HG02852 (cell line): ENCODE data around the gene RNF224.

Experiments
- ATAC-seq: cut with Tn5 transposase; IDR thresholded peaks from one replicate; pipeline ENCODE4 v1.9.1; 2021; ENCODE audit warnings: mild to moderate bottlenecking, moderate library complexity; ENCODE audit not compliant: unreplicated experiment

The RNF224 gene

DNA sequence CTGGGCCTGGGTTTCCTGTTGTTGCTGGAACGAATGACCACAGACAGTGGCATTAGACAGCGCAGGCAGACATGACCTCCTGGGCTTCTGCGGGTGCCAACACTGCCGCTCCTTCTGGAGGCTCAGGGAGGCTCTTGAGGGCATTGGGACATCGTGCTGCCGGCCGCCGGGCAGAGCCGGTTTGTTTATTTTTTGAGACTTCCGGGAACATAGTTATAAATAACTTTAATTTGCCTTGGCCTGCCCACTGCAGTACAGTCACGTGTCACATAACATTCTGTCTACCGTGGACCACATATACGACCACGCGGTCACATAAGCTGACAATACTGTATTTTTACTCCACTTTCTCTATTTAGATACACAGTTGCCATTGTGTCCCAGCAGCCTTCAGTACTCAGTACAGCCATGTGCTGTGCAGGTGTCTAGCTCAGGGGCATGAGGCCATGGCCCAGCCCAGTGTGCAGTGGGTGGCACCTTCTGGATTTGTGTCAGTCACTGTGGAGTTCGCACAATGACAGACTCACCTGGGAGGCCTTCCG lies 42.0 kb downstream of the RNF224 start:
- no peak for ATAC-seq

DNA sequence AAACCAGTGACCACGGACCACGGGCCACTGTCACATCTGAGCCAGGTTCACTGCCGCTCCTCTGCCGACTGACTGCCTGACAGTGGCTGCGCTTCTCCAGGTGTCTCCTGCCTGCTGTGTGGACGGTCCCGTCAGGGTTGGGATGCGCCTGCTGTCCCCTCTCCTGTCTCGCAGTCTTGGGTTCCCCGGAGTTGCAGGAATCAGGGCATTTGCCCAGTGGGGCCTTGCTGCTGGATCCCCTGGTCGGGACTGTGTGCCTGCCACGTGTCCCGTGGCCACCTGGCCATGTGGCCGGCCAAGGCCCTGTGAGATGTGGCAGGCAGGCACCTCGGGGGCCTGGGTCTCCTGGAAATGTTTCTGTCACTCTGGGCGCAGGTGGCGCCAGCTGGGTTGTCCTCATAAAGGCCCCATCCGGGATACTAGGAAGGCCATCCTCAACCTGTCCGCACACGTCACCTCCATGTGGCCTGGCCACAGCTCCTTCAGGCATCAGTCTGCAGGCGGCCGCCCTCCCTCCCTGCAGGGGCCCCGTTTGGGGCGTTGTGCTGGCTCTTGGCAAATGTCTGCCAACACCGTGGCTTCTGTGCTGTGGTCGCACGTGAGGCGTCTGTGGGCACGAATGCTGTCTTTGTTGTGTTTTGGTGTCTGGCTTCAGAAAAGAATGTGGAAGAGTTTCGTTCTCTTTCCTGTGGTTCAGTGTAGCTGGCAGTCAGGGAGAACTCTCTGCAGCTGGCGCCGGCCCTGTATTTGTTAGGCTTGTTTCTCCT lies 43.8 kb downstream of the RNF224 start:
- ATAC-seq = no peak

GRCh38 chr9:137271696-137272076 lies 44.4 kb downstream of the RNF224 start:
- ATAC-seq = no peak

GRCh38 chr9:137272241-137273094 lies 45.2 kb downstream of the RNF224 start:
- ATAC-seq = no peak

GRCh38 chr9:137273095-137273490 lies 45.8 kb downstream of the RNF224 start:
- ATAC-seq = no peak

DNA sequence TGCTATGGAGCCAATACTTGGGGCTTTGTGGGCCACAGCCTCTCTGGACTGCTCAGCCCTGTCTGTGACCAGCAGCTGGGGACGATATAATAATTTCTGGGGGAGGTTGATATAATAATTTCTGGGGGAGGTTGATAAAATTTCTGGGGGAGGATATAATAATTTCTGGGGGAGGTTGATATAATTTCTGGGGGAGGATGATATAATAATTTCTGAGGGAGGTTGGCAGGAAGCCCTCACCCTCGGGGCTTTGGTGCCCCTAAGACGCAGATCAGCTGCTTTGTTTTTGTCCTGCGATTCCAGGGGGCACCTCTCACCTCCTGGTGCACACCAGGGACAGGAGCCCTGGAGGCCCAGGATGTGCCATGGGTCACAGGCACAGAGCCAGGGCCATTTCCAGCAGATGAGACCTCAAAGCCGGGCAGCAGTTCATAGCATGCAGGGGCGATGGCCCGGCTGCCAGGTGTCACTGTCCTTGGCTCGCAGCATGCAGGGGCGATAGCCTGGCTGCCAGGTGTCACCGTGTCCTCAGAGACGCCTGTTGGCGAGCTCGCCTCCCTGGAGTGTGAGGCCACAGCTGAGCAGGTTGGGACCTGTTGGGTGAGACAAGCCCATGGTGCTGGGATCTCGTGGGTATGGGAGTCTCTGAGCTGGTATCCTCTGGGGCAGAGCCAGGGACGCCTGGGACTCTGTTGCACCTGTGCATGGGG lies 46.5 kb downstream of the RNF224 start:
- ATAC-seq = no peak

GRCh38 chr9:137275203-137275587 lies 47.9 kb downstream of the RNF224 start:
- no peak for ATAC-seq

DNA sequence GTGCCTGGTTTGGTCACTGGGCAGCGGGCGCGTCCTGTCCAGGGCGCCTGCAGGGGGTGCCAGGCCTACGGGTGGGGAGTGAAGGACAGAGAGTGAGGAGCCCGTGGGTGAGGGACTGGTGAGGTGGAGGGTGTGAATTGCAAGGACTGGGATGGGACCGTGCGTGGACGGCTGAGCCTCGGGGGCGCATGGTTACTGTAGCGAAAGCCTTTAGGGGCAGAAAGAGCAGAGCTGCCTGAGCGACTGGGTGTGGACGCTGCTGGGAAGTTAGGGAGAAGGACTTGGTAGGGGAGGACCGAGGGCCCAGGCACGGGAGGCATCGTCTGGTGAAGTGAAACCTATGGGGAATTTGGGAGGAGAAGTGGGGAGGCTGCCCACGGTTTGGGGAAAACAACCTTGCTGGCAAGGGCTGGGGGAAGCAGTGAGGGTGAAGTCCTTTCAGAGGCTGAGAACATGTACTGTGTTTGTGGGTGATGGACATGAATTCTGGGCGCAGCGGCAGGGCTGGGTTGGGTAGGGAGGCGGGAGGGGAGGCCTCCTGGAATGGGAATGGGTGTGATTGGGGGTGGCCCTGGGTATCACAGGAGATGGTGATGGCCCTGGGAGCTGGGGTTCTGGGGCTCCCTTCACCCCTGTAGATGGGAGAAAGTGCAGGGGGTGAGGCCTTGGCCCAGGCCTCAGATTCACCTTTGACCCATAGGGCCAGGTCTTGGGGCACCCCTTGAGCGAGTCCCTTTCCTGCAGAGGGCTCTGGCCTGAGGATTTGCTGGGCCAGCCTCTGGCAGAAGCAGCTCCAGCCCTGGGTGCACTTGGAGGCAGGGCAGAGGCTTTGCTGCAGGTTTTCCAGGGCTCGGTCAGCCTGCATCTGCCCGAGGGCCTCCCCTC lies 48.5 kb downstream of the RNF224 start:
- ATAC-seq = no peak

GRCh38 chr9:137276473-137277328 lies 49.4 kb downstream of the RNF224 start:
- no peak for ATAC-seq

DNA sequence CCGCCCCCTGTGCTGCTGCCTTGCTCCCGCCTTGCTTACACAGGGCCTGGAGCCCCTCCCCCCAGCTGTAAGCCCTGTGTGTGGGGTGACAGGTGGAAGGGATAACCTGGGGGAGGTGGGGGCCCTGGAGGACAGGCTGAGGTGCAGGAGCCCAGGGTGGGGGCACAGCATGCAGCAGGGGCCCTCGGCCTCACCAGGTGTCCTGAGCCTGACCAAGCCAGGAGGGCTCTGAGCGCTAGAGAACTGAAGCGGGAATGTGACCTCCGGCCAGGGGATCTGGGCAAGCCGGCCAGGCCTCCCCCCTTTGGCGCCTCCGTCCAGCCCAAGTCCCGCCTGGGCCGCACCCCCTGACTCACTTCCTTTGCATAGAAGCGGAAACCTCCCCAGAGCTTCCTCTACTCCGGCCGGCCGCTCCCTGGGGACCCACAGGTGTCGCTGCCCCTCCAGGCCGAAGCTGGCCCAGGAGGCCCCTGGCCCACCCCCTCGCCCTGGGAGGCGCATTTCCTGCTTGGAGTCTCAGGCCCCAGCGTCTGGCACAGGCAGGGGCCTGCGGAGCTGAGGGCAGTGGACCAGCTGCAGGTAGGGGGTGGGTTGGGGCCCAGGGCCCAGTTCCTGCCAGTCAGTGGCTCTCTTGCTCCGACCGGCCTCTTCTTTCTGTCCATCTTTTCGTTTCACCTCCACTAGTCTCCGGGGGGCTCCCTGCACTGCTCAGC lies 50.2 kb downstream of the RNF224 start, which contains the start of gene TOR4A:
TOR4A (plus strand) TSS at position 398 of the 713 bp plus-strand sequence. CDS start 964 bp downstream, outside the sequence.
- no peak for ATAC-seq

- ATAC-seq = no peak
These were observed 50.9 kb downstream of the RNF224 start for GRCh38 chr9:137278061-137278701.
